ENCODE data around the gene CPPED1. TPM values are rescaled to one million over a fixed set of nuclear protein-coding genes. Genes with fewer than 3 reads are reported as not detected.

Gene CPPED1
- polyA plus RNA-seq, 3 donors: 100 to 292 (median 259) TPM

DNA sequence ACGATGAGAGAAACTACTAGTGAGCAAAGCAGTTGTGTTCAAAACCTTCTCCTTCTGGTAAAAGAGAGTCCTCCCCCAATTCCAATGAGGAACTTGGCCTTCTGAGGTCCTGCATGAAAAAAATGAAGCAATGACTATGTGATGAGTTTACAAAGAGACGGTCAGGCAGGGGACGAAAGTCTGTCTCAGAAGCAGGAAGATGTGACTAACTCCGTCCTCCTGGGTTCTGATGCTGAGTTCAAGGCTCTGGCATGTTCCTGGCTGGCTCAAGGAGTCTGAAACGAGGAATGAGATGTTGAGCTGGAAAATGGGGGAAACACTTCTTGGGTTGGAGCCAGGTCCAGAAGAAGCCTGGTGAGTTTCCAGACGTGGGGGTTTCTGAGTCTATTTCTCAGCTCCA lies 129.6 kb downstream of the CPPED1 start:
- H3K4me1 Mint-ChIP-seq: peaks cover 10% of the 10 kb centered on the region
- H3K4me1 ChIP-seq (ENCODE audit: control insufficient read depth in 1 of 2, insufficient read depth in 2 of 2, low read length in 2 of 2): peaks cover 6 to 7% of the 10 kb centered on the region in 2 donors
- peaks cover 35 to 75% of the 10 kb centered on the region in 2 donors for H3K36me3 ChIP-seq (replicated peaks in 1 of 2; ENCODE audit: control insufficient read depth in 1 of 2, insufficient read depth in 2 of 2, low read length in 2 of 2)
- H3K27me3 Mint-ChIP-seq (ENCODE audit: low read depth in 3 of 3): no peaks in the 10 kb centered on the region
- intact Hi-C loops (cut with micrococcal nuclease): no loop called here
- no peak overlapping the region for H3K9ac ChIP-seq (ENCODE audit: insufficient read depth, low read length, poor library complexity, severe bottlenecking)
- no peak overlapping the region for H2AFZ ChIP-seq (ENCODE audit: insufficient read depth, low read depth, low read length, poor library complexity, severe bottlenecking)
- peak overlapping the region in 4 of 7 donors; percentile 15 to 87 (median 44) for H3K27ac Mint-ChIP-seq
- H3K9me3 ChIP-seq (replicated peaks in 1 of 2; ENCODE audit: control insufficient read depth in 1 of 2, insufficient read depth in 1 of 2, low read length in 2 of 2): peaks cover 0 to 11% of the 10 kb centered on the region in 2 donors
- peak overlapping the region in 1 of 2 donors; percentile 13 for H3K27ac ChIP-seq (ENCODE audit: low read depth in 1 of 2, low read length in 2 of 2)
- TF ChIP-seq, protein P1, sequence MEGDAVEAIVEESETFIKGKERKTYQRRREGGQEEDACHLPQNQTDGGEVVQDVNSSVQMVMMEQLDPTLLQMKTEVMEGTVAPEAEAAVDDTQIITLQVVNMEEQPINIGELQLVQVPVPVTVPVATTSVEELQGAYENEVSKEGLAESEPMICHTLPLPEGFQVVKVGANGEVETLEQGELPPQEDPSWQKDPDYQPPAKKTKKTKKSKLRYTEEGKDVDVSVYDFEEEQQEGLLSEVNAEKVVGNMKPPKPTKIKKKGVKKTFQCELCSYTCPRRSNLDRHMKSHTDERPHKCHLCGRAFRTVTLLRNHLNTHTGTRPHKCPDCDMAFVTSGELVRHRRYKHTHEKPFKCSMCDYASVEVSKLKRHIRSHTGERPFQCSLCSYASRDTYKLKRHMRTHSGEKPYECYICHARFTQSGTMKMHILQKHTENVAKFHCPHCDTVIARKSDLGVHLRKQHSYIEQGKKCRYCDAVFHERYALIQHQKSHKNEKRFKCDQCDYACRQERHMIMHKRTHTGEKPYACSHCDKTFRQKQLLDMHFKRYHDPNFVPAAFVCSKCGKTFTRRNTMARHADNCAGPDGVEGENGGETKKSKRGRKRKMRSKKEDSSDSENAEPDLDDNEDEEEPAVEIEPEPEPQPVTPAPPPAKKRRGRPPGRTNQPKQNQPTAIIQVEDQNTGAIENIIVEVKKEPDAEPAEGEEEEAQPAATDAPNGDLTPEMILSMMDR (IDR thresholded peaks at IDR 0.05): no peak
- H3K79me2 ChIP-seq (ENCODE audit: insufficient read depth, low read length): peaks cover 24% of the 10 kb centered on the region
- H4K20me1 ChIP-seq (ENCODE audit: insufficient read depth, low read length): peaks cover 100% of the 10 kb centered on the region
- peaks cover 31 to 83% of the 10 kb centered on the region in 2 donors for H3K36me3 Mint-ChIP-seq
- H3K4me2 ChIP-seq (replicated peaks; ENCODE audit: extremely low read depth, low read length, poor library complexity, severe bottlenecking): no peak overlapping the region
- DNase-seq: peak; percentile 4 to 43 (median 14)
- 53% methylated on average over 4 of the region's 6 CpGs for WGBS (ENCODE audit: insufficient coverage)
- H3K4me3 Mint-ChIP-seq: no peak overlapping the region
- H3K27me3 ChIP-seq (ENCODE audit: control insufficient read depth in 2 of 2, insufficient read depth in 2 of 2, low read length in 2 of 2): no peaks in the 10 kb centered on the region
- peaks cover 2 to 11% (median 6%) of the 10 kb centered on the region in 7 donors for H3K9me3 Mint-ChIP-seq
- H3K4me3 ChIP-seq (replicated peaks in 1 of 3; ENCODE audit: low read depth in 2 of 3, low read length in 3 of 3): no peak overlapping the region

DNA sequence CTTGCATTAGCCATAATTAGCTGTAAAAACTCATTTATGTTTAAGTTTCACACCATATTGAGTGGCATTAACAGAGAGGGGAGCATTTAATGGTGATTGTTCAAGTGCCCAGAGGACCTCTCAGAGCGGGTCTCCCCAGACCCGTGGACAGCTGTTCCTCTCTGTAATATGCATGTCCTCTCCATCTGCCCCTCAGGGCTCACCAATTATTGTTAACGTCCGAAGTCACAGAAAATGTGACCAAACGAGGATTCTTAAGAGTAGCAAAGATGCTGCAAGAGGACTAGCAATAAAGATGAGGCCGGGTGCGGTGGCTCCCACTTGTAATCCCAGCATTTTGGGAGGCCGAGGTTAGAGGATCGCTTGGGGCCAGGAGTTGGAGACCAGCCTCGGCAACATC lies 130.2 kb downstream of the CPPED1 start:
- TF ChIP-seq, protein P1 (IDR thresholded peaks at IDR 0.05): no peak
- Histone ChIP-seq H3K4me1 (ENCODE audit: control insufficient read depth in 1 of 2, insufficient read depth in 2 of 2, low read length in 2 of 2) (peaks cover 6 to 7% of the 10 kb centered on the region in 2 donors), H3K9ac (ENCODE audit: insufficient read depth, low read length, poor library complexity, severe bottlenecking) (no peak overlapping the region), H3K36me3 (replicated peaks in 1 of 2; ENCODE audit: control insufficient read depth in 1 of 2, insufficient read depth in 2 of 2, low read length in 2 of 2) (peaks cover 35 to 77% of the 10 kb centered on the region in 2 donors), H3K9me3 (replicated peaks in 1 of 2; ENCODE audit: control insufficient read depth in 1 of 2, insufficient read depth in 1 of 2, low read length in 2 of 2) (peaks cover 0 to 17% of the 10 kb centered on the region in 2 donors), H3K27ac (ENCODE audit: low read depth in 1 of 2, low read length in 2 of 2) (no peak overlapping the region), H3K79me2 (ENCODE audit: insufficient read depth, low read length) (peaks cover 28% of the 10 kb centered on the region), H3K4me2 (replicated peaks; ENCODE audit: extremely low read depth, low read length, poor library complexity, severe bottlenecking) (no peak overlapping the region), H4K20me1 (ENCODE audit: insufficient read depth, low read length) (peaks cover 100% of the 10 kb centered on the region), H3K27me3 (ENCODE audit: control insufficient read depth in 2 of 2, insufficient read depth in 2 of 2, low read length in 2 of 2) (no peaks in the 10 kb centered on the region), H3K4me3 (replicated peaks in 1 of 3; ENCODE audit: low read depth in 2 of 3, low read length in 3 of 3) (no peak overlapping the region), H2AFZ (ENCODE audit: insufficient read depth, low read depth, low read length, poor library complexity, severe bottlenecking) (no peak overlapping the region)
- H3K4me1 Mint-ChIP-seq: peaks cover 10% of the 10 kb centered on the region
- peaks cover 31 to 88% of the 10 kb centered on the region in 2 donors for H3K36me3 Mint-ChIP-seq
- H3K27ac Mint-ChIP-seq: peak overlapping the region in 1 of 7 donors; percentile 20
- H3K4me3 Mint-ChIP-seq: no peak overlapping the region
- peaks cover 4 to 17% (median 8%) of the 10 kb centered on the region in 7 donors for H3K9me3 Mint-ChIP-seq
- DNase-seq: no peak
- H3K27me3 Mint-ChIP-seq (ENCODE audit: low read depth in 3 of 3): no peaks in the 10 kb centered on the region
- WGBS (ENCODE audit: insufficient coverage): 100% methylated on average over 3 of the region's 10 CpGs
- intact Hi-C loops (cut with micrococcal nuclease): no loop called here
